GM19239 (cell line): ENCODE results near the gene CAMK4.
A peak's percentile ranks its signal among the peaks of the same experiment; 100 is the strongest.

ENCODE experiments used
- DNase-seq: peaks from one replicate; pipeline ENCODE4 v3.0.0; 2011; ENCODE audit warnings: low spot score; ENCODE audit not compliant: insufficient read length
- FAIRE-seq: peaks from 2 replicates; lab custom pipeline; 2011; peaks lifted over from hg19 to GRCh38; lab: Jason Lieb, UNC

Gene CAMK4

DNA sequence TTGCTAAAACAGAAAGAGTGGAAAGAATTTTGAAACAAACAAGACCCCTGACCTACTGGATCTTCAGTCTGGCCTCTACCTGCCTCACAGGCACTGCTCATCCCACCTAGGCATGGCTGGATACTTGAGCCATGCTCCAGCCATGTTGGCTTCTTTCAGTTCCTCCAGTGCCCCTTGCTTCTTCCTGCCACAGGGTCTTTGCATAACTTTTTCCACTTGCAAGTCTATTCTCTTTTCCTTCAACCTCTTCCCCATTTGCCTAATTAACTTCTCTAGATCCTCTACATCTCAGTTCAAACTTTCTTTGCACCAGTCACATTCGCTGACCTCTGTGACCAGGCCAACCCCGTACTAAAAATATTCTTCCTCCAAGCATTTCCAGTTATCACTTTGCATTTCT lies 237.8 kb downstream of the CAMK4 start:
- no peak for DNase-seq
- peak; percentile 44 for FAIRE-seq

DNA sequence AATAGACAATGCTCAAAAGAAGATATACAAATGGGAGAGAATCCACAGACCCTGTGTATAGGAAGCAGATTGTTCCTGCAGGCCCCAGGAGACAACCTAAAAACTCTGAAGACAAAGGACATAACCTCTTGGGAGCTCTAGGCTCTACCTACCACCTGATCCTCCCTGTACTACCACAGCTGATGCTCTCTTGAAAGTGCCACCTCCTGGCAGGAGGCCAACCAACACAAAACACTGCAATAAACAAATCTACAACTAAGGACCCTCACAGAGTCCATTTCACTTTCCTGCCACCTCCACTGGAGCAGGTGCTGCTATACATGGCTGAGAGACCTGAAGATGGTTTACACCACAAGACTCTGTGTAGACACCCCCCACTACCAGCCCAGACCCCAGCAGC lies 239.1 kb downstream of the CAMK4 start:
- FAIRE-seq (no peak), DNase-seq (no peak)

DNA sequence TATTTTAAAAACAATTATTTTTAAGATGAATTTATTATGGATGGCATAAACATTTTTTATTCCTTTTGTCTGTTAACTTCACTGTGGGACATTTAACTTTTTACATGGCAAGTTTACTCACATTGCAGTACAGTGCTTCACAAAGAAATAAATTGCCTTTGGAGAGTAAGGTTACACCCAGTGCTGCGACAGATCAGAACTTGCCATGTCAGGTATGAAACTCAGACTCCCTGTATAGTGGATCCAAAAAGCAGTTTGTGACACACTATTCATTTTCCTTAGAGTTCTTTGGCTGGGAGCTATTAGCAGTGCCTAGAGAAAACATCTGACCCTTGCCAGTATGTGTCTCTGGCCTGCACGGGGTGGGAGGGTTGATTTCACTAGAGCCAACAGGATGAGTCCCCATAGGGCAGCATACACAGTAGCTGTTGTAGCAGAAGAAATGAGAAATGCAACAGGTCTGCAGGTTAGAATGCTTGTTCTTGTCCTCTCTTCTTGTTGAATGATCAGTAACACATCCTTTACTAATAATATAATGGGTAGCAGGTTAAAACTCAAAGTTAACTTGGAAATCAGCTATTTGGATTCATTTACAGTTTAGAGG lies 245.2 kb downstream of the CAMK4 start:
- no peak for FAIRE-seq

DNA sequence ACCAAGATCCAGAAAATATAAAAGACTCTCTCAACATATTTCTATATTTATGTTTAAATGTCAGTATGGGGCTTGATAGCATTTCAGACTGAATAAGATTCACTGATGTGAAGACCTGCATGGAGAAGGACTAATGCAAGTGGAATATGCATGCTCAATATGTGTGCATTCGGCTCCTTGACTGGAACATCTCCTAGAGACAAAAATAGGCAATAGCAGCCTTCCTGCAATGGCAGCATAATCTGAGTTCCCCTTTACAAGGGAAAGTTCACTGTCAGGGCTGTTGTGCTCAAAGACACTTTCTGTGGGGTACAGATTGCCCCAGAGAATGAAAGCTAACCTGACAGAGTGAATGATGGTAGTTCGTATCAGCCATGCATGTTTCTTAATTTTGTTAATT lies 245.7 kb downstream of the CAMK4 start:
- DNase-seq: no peak
- no peak for FAIRE-seq

More for the DNA sequence above, 245.2 kb downstream of the CAMK4 start:
- no peak for DNase-seq

DNA sequence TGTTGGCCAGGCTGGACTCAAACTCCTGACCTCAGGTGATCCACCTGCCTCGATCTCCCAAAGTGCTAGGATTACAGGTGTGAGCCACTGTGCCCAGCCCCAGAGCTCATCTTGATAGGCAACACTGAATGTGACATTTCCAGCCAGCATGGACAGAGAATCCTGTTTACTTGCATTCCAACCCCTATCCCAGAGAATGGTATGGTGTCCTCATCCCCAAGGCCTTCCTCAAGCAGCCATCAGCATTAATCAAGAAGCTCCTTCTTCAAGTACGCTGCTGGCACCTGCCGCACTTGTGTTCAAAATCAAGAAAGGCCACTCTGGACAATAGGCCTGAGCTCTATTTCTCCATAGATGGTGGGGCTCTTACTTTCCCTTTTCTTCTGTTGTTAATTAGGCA lies 247.9 kb downstream of the CAMK4 start:
- DNase-seq: no peak
- no peak for FAIRE-seq

DNA sequence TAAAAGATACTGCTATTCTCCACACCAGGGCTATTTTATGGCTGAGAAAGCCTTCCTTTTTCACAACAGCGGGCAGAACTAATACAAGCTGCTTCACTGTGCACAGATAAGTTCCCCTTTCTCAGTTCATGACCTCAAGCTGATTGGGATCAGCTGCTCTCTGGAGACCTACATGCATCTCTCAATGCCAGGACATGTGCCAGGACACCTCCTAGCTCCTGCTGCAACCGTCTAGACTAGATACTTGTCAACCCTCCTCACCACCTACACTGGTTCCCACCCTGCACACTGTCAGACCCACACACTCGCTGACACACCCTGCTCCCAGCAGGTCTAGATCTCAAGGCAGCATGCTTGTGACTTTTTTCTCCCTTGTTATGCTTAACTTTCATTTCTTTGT lies 248.4 kb downstream of the CAMK4 start:
- DNase-seq: no peak
- FAIRE-seq: no peak

DNA sequence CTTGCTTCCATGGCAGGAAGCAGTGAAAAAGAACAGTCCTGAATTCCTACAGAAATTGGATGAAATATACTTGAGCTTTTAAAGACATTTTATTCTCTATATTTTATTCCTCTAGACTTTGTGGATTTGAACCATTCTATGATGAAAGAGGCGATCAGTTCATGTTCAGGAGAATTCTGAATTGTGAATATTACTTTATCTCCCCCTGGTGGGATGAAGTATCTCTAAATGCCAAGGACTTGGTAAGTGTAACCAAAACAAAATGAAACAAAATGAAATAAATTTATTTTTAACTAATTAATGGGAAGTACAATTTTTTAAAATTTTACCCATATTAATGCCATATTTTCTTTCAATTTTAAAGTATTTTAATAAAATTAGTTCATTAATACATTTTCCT lies 254.1 kb downstream of the CAMK4 start:
- FAIRE-seq (no peak), DNase-seq (no peak)

DNA sequence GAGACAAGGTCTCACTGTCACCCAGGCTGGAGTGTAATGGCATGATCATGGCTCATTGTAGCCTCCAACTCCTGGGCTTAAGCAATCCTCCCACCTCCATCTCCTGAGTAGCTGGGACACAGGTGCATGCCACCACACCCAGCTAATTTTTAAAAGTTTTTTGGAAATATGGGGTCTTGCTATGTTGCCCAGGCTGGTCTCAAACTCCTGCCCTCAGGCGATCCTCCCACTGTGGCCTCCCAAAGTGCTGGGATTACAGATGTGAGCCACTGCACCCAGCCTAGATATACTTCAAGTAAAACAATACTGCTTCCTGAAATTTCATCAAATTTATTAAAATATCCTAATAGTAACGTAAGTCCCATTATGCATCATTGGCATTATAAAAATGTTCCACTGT lies 254.7 kb downstream of the CAMK4 start:
- DNase-seq (no peak), FAIRE-seq (no peak)

DNA sequence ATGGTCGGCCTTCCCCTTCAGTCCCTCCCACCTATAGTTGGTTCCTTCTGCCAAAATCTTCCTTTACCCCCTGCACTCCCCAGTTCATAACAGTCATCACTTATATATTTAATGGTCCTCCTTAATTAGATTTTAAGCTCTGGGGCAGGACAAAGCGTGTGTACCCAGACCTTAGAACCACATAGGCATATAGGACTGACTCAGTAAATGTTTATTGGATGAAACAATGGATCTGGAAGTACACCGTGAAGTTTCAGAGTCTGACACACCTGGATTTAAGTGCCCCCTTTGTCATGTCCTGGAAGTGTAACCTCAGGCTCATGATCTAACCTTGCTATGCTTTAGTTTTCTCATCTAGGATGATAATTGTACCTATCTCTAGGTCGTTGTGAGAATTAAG lies 256.2 kb downstream of the CAMK4 start:
- FAIRE-seq: no peak
- no peak for DNase-seq

DNA sequence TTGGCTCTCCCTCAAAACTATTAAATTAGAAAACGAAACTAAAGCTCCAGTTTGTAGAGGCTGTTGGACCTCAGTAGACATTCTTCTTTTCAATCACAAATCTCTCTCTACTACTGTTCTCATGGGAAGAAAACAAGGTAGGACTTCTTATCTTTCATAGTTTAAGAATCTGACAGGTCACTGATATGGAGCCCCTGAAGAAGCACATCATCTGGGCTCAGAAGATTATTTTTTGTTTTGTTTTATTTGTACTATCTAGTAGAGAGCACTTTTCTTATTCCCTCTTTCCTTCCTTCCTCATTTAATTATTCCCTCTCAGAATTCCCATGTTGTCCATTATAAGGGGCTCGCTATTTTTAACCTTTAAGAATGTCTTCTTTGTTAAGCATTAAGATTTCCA lies 261.9 kb downstream of the CAMK4 start:
- FAIRE-seq (peak; percentile 26), DNase-seq (no peak)

DNA sequence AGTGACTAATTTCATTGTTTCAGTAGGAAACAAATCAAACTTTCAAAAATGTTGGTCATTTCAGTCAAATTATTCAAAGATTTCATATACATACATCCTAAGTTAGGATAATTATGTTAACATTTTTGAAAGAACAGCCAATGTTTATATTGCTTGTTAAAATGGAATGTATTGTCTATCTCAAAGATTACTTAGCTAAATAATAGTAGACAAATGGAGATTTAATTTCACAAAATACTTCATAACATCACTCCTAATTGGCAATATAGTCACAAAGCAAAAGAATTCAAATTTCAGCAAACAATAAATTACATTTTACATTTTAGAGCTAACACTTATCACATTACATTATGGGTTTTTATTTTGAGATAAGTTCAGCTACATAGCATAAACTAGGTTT lies 262.7 kb downstream of the CAMK4 start:
- DNase-seq (no peak), FAIRE-seq (peak; percentile 18)

DNA sequence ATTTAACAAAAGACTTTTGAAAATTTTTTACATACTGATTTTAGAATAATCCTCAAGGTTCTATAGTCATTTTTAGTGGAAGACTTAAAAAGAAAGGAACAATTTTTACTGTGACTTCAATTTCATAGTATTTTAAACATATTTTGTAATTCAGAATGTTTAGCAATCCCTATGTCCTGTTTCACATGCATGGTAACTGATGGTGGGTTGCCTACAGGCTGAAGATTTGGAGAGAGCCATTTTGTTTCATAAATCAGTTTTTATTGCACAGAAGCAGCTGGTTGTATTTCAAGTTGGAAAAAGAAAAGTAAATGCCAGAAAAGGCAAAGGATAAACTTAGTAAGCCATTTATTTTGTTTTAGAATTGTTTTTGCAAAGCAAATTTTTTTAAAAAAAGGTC lies 264.2 kb downstream of the CAMK4 start:
- DNase-seq: no peak
- no peak for FAIRE-seq

DNA sequence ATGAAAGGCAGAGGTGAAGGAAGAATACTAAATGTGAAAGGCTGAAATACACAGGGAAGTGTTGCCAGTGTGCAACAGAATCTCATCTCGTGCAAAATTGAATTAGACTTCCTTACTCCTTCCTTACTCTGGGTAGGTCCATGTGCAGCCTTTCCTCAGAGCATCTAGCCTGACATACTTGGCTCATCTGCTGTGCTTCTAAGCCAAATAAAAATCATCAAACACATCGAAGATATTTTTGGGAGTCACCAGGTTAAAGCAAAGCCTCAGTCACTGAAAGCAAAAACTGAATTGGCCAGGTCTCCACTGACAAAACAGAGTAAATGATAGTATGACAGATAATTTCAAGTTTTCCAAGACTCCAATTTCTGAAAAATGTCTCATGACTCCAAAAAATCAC lies 268.8 kb downstream of the CAMK4 start:
- no peak for FAIRE-seq

DNA sequence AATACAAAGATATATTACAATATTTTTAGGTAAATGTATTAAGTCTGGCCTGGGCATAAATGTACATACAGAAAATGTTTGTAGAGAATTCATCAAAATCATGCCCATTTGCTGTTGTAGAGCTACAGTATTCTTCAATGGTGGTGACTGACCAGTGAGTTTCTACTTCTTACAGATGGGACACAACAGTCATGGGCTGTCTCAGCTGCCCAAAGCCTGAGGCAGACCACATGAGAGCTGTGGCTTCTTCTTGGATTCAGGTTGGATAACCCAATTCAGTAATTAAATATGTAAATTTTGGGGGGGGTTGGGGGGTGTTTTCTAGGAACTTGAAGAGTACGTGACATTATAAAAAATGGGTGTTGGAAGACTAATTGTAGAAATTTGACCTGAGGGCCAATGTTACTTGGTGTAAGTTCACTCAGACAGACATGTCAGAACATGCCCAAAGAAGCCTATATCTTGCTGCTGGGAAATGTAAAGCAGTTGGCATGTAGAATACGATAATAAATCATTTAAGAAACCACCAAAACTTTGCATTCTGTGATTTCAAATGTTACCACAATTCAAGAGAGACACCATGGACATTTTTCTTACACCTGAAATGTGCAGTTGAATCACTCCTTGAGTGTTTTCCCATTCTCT lies 270.3 kb downstream of the CAMK4 start:
- FAIRE-seq (peak; percentile 73), DNase-seq (no peak)

More for the DNA sequence above, 268.8 kb downstream of the CAMK4 start:
- DNase-seq: no peak

DNA sequence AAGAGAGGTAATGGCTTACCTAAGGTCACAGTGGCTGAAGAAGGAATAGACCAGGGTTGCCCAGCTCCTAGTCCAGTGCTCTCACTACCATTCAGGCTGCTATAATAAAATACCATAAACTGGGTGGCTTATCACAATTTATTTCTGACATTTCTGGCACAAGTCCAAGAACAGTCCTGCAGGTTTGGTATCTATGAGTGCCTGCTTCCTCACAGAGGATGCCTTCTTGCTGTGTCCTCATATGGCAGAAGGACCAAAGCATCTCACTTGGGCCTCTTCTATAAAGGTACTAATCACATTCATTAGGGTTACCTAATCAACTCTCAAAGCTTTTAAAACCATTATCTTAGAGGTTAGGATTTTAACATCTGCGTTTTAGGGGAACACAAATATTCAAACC lies 271.0 kb downstream of the CAMK4 start:
- DNase-seq (no peak), FAIRE-seq (no peak)

DNA sequence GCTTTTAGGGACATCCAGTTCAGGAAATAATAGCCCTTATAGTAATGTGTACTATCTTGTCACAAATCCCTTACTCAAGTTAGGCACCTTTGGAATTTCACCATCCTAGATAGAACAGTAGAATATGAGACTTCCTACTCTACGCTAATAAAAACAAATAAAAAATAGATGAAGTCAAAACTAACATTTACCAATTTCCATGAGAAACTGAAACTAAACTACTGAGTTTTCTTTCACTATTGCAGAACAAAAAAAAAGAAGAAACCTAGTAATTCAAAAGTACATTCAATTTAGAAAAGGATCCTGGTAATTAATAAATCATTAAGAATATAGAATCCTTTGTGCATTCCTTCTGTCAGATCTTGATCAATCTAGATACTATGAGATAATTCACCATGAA lies 274.2 kb downstream of the CAMK4 start:
- peak; percentile 82 for FAIRE-seq

DNA sequence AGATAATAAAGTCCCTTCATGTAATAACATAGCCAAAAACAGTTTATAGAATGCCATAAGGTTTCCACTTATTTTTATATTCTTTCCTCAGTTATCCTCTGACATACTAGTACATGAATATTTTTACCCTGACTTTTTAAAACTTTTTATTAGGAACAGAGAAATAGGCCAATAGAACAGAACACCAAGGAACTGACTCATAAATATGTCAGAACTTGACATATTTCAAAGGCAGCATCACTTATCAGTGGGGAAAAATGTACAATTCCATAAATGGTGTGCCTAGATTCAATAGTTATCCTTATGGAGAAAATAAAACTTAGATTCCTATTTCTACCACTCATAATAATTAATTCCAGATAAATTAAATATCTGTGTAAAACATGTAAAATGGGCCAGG lies 278.8 kb downstream of the CAMK4 start:
- DNase-seq (no peak), FAIRE-seq (no peak)

More for the DNA sequence above, 274.2 kb downstream of the CAMK4 start:
- DNase-seq: no peak

DNA sequence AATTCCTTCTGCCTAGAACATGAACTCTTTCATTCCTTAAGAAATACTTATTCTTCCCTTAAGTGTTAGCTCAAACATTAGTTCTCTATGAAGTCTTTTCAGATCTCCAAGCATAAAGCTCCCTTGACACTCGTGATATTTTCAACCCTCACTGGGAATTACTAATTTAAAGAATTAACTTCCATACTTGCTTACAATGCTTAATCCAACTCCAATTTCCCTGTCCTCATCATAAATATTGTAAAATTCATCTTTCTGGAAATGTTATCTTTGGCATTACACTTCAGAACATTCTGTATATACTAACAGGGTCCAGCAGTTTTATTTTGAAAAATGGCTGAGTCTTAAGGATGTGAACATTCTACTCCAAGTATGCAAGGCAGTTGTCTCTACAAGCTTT lies 280.9 kb downstream of the CAMK4 start:
- DNase-seq (no peak), FAIRE-seq (peak; percentile 64)

DNA sequence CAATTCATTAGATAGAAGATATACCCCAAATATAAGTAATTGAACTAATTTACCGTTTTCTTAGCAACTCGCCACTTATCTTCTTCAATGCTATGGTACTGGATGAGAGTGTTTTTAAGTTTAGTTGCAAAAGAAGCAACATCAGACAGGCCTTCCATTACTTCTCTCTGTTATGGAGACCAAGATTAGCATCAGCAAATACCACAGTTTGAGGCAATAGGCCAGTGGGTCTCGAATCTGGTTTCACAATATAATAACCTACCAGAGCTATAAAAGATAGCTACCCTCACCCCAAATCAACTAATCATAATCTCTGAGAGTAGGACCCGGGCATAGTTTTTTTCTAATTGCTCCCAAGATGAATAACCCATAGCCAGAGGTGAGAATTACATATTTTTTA lies 283.1 kb downstream of the CAMK4 start:
- no peak for FAIRE-seq

DNA sequence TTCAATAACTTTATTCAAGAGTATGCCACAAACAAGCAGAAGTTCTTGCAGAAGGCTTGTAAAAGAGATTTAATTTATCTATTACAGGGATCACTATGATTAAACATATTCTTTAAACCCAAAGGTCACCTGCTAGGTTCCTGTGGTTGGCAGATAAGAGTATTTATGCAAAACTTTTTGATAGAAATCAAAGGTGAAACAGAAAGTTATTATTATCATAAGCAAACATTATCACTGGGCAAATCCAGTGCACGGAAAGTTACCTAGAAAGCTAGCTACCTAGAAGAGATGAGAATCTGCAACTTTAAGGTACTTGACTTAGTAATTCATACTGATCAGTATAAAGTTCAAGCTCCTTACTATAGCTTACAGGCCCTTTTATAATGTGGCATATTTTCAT lies 284.9 kb downstream of the CAMK4 start:
- FAIRE-seq: no peak
- DNase-seq: no peak

More for the DNA sequence above, 283.1 kb downstream of the CAMK4 start:
- no peak for DNase-seq

DNA sequence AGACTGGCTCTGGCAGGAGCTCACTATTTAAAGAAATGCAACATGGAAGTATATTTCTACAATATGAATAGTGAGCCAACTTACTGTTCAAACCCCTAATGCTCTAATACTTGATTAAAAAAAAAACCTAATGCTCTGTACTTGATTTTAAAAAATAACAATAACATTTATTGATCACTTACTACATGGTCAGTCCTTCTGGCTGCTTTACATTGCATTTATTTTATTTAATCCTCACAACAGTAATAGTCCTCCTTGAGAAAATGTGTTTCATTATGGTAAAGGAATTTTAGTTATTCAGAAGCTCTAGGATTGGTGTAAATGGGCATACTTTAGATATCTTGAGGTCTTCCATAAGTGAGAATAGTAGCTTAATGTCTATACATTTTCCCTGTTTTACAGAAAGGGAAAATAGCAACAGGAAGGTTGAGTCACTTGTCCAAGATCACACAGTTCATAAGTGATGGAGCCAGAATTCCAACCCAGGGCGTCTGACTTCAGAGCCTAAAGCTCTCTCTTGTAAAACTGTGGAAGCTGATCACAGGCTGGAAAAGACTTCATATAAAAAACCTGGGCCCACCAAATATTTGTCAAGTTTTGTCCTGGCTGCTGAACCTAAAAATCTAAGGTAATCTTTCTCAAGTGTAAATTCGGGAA lies 287.1 kb downstream of the CAMK4 start:
- DNase-seq (no peak), FAIRE-seq (no peak)
